NCI-H2227 (cell line): ENCODE data around the gene SLC35G3.
"Not testable (repeated sequence)": the region's sequence is repeated elsewhere in the genome, so short reads cannot be mapped to it uniquely, and the experiment has no call there.

Experiments
- DNase-seq: peaks from one replicate; lab custom pipeline; 2025; ENCODE audit not compliant: unreplicated experiment; lab: John Stamatoyannopoulos, UW

SLC35G3 gene

DNA sequence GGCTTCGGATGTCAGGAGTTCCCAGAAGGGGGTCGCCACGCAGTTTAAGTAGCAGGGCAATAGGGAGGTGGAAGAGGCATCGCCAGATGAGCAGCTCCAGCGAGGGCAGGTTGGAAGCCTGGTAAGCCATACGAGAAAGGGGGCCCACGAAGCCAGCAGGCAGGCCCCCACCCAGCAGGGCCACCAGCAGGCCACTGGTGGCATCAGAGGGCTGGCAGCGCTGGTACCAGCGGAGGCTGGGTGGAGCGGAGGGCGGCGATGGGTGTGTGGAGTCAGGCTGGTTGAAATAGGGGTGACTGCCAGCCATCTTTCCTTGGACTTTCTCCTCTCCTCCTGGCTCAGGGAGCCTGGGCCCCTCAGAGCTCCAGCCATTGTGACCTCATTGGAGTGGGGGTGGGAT lies at the start of gene SLC35G3:
TSS of gene SLC35G3 (minus strand) at position 393 of the 400 bp plus-strand sequence. CDS start at position 307, 86 bp downstream.
- not testable (repeated sequence) for DNase-seq

DNA sequence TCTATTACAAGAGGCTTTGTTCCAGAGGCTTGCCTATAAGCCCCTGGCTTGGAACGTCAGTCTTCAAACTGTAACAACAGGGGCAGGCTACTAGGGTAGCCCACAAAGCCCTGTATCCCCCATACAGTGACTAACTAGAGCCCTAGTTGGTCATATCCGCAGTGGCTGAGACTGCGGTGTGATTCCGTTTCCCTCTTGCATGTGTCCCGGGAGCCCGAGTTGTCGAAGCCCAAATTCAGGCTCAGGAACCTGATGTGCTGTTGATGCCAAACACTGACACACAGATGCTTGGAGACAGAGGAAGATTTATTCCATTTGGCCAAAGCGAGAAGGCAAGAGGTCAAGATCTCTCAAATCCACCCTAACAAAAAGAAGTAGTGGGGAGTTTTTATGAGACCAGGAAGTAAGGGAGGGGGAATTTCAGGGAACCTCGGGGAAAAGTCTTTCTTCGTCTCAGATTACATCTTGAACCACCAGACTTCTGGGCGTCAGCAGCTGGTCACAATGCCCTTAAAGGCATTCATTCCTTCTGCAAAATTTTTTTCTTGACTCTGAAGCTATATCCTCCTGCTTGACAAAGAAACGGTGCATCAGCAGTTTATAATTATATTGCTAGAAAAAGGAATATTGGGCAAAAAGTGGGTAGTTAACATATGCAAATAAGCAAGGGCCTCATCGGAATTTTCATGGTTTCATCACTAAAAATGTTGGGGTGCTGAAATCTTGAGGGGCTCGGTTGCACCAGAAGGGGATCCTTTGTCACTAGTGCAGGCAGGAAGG lies 49.6 kb upstream of the SLC35G3 start:
- no peak for DNase-seq

DNA sequence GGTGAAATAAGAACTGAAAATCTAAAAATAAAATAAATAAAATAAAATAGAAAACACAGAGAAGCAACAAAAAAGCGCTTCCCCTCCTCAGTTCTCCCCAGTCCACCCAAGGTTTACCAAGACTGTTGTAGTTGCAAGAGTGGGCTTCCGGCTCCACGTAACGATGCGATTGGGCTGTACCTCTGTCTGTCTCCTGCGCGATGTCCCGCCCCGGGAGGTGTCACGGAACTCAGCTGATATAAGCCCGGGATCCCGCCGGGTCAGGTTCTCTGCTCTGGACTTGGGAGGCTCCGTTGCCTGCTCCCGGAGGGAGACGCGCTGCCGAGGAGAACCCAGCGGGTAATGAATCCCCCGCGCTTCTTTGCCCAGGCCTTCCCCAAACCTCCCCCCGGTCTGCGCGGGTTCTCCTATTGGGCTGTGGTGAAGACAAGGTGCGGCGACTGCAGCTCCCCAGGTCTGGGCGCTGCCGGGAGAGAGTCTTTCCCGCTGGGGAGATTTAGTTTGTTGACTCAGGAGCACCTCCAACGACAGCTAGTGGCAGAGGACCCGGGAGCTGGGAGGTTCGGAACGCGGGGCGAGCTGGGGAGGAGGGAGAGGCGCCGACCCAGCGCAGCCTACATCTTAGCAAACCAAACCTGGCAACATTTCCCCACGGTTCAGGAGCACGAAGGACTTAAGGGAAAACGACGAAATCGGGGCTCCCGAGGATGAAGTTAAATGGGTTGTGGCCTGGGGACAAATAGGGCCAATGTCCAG lies 48.8 kb upstream of the SLC35G3 start, which contains the start of gene SLFN5:
TSS of gene SLFN5 (plus strand) at position 268 of the 756 bp plus-strand sequence. CDS start 15,619 bp downstream, outside the sequence.
- DNase-seq, result peak; percentile 83

DNA sequence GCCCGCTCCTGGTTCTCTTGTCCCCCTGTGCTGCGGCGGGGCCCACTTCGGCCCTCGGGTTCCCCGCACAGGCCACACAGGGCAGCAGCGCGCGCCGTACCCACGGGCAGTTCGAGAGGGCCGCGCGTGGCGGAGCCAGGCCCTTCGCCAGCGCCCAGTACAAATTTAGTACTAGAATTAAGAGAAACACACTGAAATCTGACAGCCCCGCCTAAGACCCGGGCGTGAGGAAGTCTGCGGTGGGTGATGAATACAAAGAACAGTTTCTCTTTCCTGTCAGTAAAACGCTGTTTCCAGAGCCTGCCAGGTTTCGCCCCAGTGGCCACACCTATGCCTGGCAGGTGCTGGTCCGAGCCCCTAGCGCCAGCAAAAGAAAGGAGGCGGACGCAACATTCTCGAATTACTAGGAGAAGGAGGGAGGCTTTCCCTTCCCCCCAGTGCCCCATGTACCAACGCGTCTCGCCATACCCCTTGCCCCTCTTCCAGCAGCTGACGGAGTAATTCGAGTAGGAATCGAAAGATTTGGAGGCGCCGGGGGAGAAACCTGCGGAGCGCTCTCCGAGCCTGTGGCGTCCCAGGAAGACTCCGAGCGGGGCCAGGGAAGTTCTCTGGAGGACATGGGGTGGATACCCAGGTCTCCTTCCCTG lies 48.1 kb upstream of the SLC35G3 start:
- peak; percentile 55 for DNase-seq

DNA sequence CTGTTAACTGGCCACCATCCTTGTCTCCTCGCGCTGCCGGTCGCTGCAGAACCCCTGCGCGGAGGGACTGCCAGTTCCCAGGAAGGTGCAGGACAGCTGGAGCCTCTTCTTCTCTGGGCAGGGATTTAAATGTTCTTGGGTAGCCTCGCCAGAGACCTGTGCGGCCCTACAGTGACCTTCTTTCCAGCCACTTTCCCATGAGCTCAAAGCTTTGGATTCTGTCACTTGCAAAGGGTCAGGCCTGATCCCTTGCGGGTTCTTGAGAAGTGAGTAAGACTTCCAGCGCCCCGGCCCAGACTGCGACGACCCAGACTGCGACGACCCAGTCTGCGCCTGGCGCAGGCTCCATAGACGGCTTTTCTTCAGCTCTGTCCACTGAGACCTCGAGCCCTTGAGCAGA lies 47.3 kb upstream of the SLC35G3 start:
- no peak for DNase-seq

DNA sequence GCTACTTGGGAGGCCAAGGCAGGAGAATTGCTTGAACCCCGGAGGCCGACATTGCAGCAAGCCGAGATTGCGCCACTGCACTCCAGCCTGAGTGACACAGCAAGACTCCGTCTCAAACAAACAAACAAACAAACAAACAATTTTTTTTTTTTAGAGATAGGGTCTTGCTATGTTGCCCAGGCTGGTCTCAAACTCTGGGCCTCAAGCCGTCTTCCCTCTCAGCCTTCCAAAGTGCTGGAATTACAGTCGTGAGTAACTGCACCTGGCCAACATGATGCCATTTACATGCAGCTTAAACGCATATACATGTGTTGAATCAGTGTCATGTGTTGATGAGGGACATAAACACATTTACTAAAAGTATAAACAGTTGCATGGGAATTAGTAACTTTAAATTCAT lies 46.7 kb upstream of the SLC35G3 start:
- DNase-seq, result no peak

DNA sequence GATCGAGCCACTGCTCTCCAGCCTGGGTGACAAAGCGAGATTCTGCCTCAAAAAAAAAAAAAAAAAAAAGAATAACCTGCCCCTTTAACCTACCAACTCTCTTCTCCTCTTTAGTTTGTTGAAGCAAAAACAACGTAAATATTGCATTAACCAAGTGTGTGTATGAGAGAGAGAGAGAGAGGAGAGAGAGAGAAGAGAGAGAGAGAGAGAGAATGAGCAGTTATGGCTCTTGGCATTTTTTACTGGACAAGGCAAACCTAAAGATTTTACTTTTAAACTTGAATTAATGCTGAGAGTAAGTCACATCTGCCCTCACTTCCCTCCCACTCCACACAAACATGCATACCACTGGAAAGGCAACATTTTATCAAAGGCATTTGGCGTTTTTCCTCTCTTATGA lies 45.6 kb upstream of the SLC35G3 start:
- no peak for DNase-seq

DNA sequence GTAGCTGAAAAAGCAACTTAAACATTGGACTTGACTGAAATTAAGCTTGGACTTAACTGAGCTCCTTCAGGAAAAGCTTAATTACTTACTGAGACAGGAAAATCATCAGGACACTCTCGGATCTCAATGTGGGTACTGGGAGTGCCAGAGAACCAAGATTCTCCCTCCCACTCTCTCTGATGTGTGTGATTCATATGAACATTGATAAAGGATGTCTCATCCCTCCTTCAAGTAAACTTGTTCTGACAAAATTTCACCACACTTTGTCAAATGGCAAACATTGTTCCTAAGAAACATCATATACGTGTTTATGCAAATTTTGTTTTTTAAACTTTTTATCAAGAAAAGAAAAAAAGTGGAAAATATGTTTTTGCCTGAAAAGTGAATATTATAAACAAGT lies 44.6 kb upstream of the SLC35G3 start:
- DNase-seq, result no peak

DNA sequence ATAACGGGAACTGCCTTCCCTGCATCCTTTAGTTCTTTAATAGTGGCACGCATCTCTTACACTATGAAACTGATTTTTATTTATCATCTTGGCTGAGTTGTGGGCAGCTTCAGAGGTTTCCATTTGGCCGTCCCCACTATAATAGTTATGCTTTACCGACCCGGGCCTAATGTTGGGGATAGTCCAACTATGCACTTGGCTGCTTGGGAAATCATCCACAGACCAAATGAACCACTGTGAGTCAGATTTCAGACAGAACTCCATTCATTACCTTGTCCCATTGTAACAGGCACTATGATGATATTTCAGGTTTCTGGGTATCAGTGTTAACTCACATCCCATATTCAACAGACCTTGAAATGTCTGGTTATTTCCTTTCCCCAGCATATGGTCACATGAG lies 42.6 kb upstream of the SLC35G3 start:
- DNase-seq, result no peak

DNA sequence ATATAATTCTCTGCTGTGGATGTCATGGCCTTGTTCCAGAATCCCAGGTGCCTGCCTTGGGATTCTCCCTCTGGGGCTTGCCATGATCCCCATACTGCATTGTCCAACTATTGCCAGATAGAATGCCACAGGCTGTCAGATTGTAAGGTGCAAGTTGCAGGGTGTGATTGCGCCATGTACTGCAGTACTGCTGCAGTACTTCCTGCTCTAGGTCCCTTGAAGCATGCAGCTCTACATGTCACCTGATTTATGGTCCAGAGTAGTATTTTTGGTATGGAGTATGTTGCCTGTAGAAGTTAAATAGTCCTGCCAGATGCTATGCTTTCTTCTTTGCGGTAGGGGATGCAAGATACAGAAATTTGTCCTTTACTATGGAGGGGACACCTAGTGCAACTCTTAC lies 41.7 kb upstream of the SLC35G3 start:
- no peak for DNase-seq

DNA sequence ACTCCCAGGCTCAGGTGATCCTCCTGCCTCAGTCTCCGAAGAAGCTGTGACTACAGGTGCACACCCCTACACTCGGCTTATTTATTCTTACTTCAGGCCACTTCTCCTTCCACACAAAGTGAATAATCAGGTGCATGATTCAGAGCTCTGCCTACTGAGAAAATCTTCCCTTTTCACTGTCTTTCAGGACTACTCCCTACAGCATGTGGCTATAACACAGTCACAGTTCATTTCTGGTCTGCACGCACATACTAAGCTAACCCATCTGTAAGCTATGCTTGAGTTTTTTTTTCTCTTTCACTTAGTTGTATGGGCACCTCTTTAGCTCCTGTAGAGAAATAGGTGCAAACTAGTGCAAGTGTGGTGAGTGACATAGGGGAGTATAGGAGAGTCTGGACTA lies 41.1 kb upstream of the SLC35G3 start:
- no peak for DNase-seq

DNA sequence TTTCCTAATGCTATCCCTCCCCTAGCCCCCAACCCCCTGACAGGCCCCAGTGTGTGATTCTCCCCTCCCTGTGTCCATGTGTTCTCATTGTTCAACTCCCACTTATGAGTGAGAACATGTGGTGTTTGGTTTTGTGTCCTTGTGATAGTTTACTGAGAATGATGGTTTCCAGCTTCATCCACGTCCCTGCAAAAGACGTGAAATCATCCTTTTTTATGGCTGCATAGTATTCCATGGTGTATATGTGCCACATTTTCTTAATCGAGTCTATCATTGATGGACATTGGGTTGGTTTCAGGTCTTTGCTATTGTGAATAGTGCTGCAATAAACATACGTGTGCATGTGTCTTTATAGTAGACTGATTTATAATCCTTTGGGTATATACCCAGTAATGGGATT lies 40.1 kb upstream of the SLC35G3 start:
- not testable (repeated sequence) for DNase-seq

DNA sequence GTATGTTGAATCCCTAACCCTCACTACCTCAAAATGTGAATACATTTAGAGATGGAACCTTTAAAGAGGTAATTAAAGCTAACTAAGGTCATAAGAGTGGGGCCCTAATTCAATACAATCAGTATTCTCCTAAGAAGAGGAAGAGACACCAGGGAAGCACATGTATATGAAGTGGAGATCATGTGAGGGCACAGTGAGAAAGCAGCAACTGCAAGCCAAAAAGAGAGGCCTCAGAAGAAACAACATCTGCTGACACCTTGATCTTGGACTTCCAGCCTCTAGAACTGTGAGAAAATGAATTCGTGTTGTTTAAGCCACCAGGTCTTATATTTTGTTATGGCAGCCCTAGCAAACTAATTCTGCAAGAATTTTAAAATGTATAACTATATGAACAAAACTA lies 35.4 kb upstream of the SLC35G3 start:
- DNase-seq, result no peak

DNA sequence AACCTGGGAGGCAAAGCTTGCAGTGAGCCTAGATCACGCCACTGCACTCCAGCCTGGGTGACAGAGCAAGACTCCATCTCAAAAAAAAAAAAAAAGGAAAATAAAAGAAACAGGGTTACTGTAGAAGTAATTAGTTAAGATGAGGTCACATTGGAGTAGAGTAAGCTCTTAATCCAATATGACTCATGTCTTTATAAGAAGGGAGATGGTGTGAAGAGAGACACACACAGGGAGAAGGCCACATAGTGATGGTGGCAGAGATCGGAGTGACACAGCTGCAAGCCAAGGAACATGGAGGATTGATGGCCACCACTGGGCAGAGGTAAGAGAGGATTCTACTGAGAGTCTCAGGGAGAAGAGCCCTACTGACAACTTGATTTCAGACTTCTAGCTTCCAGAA lies 33.4 kb upstream of the SLC35G3 start:
- DNase-seq, result no peak

DNA sequence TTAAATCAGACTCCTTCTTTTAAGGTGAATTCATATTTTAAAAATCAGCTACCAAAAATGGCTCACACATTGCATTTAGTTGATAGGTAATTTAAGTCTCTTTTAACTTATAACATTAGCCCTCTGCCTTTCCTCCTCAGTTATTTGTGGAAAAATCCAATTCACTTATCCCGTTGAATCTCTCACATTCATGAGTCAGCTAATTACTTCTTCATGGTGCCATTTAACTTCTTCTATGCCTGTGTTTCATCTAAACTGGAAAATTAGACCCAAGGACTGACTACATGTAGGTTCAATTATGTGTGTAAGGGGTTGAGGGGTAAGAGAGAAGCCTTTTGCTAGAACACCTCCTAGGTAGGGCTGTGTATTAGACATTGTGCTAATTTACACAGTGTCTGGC lies 30.2 kb upstream of the SLC35G3 start:
- no peak for DNase-seq

DNA sequence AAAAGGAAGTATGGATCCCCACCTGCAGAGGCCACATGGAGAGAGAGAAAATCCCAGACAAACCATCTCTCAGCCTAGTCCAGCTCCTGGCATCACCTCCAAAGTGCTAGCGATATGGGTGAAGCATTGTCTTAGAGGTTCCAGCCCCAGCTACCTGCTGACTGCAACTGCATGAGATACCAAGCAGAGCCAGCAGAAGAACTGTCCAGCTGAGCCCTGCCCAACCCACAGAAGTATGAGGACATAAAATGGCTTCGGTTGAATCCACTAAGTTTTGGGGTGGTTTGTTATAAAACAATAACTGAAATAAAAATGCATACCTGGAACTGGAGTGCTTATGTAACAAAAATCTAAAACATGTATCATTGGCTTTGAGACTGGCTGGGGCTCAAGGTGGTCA lies 28.3 kb upstream of the SLC35G3 start:
- DNase-seq, result no peak

DNA sequence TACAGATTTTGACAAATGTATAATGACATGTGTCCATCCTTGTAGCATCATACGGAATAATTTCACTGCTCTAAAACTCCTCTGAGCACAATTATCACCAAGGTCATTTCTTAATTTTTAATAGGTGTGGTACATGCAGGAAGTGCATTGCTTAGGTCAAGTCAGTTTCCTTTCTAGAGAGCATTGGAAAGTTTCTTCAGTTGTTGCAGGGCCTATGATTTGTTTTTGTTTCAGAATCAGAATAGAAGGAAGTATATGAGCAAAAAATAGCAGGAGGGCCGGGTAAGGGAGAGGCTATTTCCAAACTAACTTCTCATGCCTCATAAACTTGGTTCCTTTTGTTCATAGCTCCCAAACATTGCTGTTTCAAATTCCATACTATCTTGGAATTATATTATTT lies 24.7 kb upstream of the SLC35G3 start:
- DNase-seq, result no peak

DNA sequence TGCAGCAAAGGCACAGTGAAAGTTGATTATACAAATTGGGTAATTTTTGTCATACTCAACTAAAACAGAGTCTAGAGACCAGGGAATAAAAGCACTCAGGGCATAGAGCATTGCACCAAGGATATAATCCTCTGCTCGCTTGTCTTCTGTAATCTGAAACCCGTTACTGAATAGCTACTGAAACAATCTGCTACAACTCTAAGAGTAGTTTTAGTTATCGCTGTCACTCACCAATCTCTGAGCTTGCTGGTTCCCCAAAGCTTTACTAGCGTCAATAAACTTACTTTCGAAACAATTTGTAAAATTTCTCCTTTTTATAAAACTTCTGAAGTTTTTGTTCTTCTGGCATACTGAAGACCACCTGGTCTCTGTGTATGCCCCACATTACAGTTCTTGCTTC lies 22.9 kb upstream of the SLC35G3 start:
- no peak for DNase-seq

DNA sequence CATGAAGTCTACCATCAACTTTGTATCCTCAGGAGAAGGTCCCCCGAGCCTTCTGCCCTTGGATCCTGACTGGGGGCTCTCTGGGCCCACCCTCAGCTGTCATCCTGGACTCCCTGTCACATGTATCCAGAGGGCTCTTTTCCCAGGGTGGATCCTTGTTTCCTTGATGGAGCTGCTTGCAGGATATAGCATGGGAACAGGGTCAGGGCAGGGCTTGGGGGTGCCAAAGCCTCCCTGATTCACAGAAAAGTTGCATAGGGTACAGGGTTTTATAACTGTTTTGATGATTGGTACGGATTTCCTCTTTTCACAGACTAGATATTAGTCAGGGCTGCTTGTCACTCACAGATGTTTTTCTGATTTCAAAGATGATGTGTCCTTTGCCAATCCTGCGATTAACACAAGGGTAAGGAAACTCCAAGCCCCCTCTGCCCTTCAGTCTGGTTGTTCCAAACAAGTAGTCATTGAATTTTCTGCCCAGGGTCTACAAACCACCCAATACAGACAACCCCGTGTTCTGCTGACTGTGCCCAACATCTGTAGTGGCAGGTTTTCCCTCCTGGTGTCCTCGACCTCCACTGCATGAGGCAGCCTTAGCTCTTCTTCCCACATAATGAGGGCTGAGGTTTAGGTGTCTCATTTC lies 20.6 kb upstream of the SLC35G3 start:
- no peak for DNase-seq

DNA sequence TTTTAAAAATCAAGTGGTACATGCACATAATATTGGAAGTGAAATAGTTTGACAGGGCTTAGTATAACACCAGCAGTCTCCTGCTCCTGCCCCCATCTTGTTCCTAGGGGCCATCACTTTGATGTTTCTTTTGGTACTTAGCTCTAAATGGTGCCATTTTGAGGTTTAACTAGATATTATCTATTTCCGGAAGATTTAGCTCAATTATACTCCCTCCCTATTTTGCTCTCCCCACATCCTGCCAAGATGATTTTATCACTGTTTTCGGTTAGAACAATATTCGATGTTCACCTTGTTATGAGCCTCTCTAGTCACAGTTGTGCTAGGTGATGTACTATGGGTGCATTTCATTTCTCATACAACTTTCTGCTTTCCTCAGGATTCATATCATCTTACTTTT lies 20.0 kb upstream of the SLC35G3 start:
- no peak for DNase-seq

DNA sequence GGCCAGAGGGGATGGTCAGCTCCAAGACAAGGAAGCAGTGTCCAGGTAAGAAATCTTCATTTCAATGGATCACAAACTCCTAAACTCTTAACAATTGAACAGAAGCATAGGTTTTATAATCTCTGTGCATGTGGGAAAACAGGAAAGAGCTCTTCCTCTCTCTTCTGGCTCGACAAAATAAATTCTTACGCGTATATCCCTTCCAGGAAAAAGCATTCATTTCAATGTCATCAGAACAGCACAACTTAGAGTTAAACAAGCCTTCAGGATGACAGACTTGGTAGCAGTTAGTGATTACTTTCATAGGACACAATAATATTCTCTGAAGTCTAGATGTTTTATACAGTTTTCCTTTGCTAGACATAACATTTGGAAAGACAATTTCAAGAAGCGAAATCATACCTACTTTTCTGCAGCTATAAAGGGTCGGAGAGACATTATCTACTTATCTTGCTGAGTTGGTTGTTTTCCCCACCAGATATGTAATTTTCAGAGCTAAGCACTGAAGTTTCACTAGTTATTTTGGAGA lies 19.3 kb upstream of the SLC35G3 start:
- no peak for DNase-seq
